ENCODE results near the gene PGR. TPM values are rescaled to one million over a fixed set of nuclear protein-coding genes. Genes with fewer than 3 reads are reported as not detected.

Gene PGR
- total RNA-seq, 1 donor from 2014 or later: 0.27 TPM

DNA sequence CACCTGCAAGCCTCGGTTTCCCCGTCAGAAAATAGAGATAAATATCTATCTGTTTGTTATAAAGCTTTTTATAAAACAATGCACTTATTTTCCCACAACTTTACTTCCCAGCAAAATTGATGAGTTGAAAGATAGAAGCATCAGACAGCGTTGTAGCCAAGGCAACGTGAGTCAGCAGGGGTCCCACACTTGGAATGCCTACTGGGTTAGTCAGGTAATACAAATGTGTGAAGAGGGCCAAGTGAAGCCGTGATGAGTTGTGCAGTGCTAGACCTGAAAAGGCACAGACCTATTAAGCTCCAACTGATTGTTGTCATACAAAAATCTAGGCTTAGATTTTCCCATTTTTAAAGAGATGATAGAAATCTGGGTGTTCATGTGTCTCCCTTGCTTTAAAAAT, 118.7 kb downstream of the PGR start:
- Mint-ChIP-seq H3K4me1 (ENCODE audit: low read depth, unreplicated experiment) (no peaks in the 10 kb centered on the region), H3K27ac (ENCODE audit: unreplicated experiment) (no peak overlapping the region), H3K4me3 (ENCODE audit: unreplicated experiment) (no peak overlapping the region), H3K36me3 (ENCODE audit: unreplicated experiment) (no peaks in the 10 kb centered on the region), H3K27me3 (ENCODE audit: unreplicated experiment) (no peaks in the 10 kb centered on the region), H3K9me3 (ENCODE audit: unreplicated experiment) (no peaks in the 10 kb centered on the region)
- TF ChIP-seq, protein P1, sequence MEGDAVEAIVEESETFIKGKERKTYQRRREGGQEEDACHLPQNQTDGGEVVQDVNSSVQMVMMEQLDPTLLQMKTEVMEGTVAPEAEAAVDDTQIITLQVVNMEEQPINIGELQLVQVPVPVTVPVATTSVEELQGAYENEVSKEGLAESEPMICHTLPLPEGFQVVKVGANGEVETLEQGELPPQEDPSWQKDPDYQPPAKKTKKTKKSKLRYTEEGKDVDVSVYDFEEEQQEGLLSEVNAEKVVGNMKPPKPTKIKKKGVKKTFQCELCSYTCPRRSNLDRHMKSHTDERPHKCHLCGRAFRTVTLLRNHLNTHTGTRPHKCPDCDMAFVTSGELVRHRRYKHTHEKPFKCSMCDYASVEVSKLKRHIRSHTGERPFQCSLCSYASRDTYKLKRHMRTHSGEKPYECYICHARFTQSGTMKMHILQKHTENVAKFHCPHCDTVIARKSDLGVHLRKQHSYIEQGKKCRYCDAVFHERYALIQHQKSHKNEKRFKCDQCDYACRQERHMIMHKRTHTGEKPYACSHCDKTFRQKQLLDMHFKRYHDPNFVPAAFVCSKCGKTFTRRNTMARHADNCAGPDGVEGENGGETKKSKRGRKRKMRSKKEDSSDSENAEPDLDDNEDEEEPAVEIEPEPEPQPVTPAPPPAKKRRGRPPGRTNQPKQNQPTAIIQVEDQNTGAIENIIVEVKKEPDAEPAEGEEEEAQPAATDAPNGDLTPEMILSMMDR (IDR thresholded peaks at IDR 0.05; ENCODE audit: partially characterized antibody, unreplicated experiment): no peak
- DNase-seq: no peak

DNA sequence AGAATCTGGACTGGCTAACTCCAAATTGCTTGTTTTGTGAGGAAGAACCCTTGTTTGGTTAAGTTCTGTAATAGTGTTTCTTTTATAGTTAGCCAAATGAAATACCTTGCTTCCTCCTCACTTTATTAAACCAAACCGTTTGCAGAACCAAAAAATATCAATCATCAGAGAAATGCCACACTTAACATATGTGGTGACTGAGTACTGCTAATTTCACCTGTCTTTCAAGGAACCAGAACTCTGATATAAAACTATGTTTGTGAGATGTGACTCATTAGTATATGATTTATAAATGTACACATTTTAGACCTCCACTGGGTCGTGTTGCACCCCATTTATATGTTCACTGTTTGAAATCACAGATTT, 119.9 kb downstream of the PGR start:
- no peaks in the 10 kb centered on the region for H3K27me3 Mint-ChIP-seq (ENCODE audit: unreplicated experiment)
- no peaks in the 10 kb centered on the region for H3K9me3 Mint-ChIP-seq (ENCODE audit: unreplicated experiment)
- H3K4me1 Mint-ChIP-seq (ENCODE audit: low read depth, unreplicated experiment): no peaks in the 10 kb centered on the region
- H3K27ac Mint-ChIP-seq (ENCODE audit: unreplicated experiment): no peak overlapping the region
- H3K36me3 Mint-ChIP-seq (ENCODE audit: unreplicated experiment): no peaks in the 10 kb centered on the region
- H3K4me3 Mint-ChIP-seq (ENCODE audit: unreplicated experiment): no peak overlapping the region
- TF ChIP-seq, protein P1 (IDR thresholded peaks at IDR 0.05; ENCODE audit: partially characterized antibody, unreplicated experiment): no peak
- no peak for DNase-seq

DNA sequence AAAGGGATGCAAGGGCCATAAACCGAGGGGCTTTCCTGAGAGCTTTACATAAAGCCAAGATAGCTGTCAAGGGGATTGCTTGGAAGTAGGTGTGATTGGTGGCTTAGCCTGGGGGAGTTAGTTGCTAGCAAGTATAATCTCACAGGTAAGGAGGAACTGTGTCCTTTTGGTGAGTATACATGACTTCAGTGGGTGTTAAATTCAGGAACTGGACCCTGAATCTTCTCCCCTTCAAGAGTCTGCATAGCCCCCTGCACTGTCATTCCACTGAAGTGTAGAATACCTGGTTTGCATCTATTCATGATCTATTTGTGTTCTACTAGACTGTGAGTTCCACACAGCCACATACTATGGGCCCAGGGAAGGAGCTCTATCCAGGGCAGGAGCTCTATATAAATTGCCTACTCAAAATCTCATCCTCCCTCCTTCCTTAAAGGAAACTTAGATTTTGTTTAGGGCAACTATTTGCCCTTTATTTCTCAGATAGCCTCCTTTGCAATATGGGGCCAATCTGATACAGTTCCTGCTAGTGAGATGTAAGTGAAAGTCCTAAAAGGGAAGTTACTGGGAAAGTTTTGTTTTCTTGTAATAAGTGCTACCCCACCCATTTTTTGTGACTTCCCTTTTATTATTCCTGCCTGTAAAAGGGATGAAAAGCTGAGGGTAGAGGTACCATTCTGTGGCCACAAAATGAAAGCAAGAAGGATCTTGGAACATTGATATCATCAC, 120.5 kb downstream of the PGR start:
- TF ChIP-seq, protein P1 (IDR thresholded peaks at IDR 0.05; ENCODE audit: partially characterized antibody, unreplicated experiment): no peak
- H3K4me1 Mint-ChIP-seq (ENCODE audit: low read depth, unreplicated experiment): no peaks in the 10 kb centered on the region
- no peak for DNase-seq

DNA sequence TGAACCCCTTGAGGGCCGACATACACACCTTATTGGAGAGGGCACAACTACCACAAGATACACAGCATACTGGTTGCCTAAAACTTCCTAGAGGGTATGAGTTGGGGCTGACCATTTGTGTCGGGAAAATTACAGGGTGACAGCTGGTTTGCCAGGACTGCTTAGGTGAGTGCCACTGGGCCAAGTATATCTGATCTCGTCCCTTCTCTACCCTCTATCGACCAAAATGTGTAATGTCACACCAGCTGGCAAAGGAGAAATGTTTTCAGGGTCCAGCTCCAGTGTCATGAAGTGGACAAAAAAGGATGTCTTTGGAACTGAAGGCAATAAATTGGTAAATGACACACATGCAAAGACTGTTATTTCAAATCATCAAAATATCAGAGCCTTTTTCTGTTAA, 126.1 kb downstream of the PGR start:
- H3K36me3 Mint-ChIP-seq (ENCODE audit: unreplicated experiment): no peaks in the 10 kb centered on the region
- H3K27ac Mint-ChIP-seq (ENCODE audit: unreplicated experiment): no peak overlapping the region
- no peaks in the 10 kb centered on the region for H3K27me3 Mint-ChIP-seq (ENCODE audit: unreplicated experiment)
- H3K9me3 Mint-ChIP-seq (ENCODE audit: unreplicated experiment): no peaks in the 10 kb centered on the region
- no peak overlapping the region for H3K4me3 Mint-ChIP-seq (ENCODE audit: unreplicated experiment)
- no peak for DNase-seq
- H3K4me1 Mint-ChIP-seq (ENCODE audit: low read depth, unreplicated experiment): no peaks in the 10 kb centered on the region
- TF ChIP-seq, protein P1 (IDR thresholded peaks at IDR 0.05; ENCODE audit: partially characterized antibody, unreplicated experiment): no peak

More for the DNA sequence above, 120.5 kb downstream of the PGR start:
- H3K27me3 Mint-ChIP-seq (ENCODE audit: unreplicated experiment): no peaks in the 10 kb centered on the region
- H3K9me3 Mint-ChIP-seq (ENCODE audit: unreplicated experiment): no peaks in the 10 kb centered on the region
- H3K36me3 Mint-ChIP-seq (ENCODE audit: unreplicated experiment): no peaks in the 10 kb centered on the region
- H3K27ac Mint-ChIP-seq (ENCODE audit: unreplicated experiment): no peak overlapping the region
- H3K4me3 Mint-ChIP-seq (ENCODE audit: unreplicated experiment): no peak overlapping the region

DNA sequence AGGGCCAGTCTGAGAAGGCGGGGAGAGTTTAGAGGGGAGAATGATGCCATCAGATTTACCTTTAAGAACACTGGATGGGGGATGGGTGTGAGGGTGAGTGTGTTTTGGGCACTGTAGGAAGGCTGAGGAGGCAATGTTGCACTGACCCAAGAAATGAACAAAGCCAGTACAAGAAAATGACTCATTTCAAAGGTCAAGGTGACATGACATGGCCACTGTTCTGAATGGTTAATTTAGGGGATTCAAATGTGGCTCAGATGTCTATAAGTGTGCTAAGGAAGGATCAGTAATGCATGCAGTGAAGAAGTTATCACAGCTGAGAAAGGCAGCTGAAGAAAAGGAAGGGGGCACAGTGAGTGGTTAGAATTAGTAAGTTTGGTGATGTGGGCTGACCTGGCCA, 129.9 kb downstream of the PGR start:
- Mint-ChIP-seq H3K36me3 (ENCODE audit: unreplicated experiment) (no peaks in the 10 kb centered on the region), H3K9me3 (ENCODE audit: unreplicated experiment) (no peaks in the 10 kb centered on the region), H3K4me1 (ENCODE audit: low read depth, unreplicated experiment) (no peaks in the 10 kb centered on the region), H3K4me3 (ENCODE audit: unreplicated experiment) (no peak overlapping the region), H3K27ac (ENCODE audit: unreplicated experiment) (no peak overlapping the region), H3K27me3 (ENCODE audit: unreplicated experiment) (no peaks in the 10 kb centered on the region)
- no peak for DNase-seq
- TF ChIP-seq, protein P1 (IDR thresholded peaks at IDR 0.05; ENCODE audit: partially characterized antibody, unreplicated experiment): no peak

Measured in glutamatergic neuron (in vitro differentiated cells).